ENCODE data around the gene KHDC1. TPM values are rescaled to one million over a fixed set of nuclear protein-coding genes. Genes with fewer than 3 reads are reported as not detected.

Gene KHDC1
- total and polyA plus RNA-seq, 2 donors (not counting 1 experiment from before 2014, with no cell fraction given): 5.3 to 5.6 TPM

DNA sequence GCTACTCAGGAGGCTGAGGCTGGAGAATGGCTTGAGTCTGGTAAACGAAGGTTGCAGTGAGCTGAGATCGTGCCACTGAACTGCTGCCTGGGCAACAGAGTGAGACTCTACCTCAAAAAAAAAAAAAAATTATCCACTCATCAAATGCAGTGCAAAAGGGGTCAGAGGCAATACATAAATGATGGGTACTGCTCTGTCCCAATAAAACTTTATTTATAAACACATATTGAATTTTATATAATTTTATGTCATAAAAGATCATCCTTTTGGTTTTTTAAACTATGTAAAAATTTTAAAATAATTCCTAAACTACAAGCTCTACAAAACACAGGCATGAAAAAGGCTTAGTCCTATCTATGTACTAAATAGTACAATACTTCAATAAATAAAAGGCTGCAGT is 10.3 kb downstream of the KHDC1 start:
- Histone ChIP-seq H2AFZ (ENCODE audit: low read length) (no peak overlapping the region), H3K9me3 (ENCODE audit: control insufficient read depth, insufficient read depth, low read depth, low read length) (no peaks in the 10 kb centered on the region), H4K20me1 (ENCODE audit: control insufficient read depth, extremely low read depth, insufficient read depth, low read length) (no peaks in the 10 kb centered on the region), H3K4me2 (ENCODE audit: extremely low read depth, insufficient read depth, low read length) (no peak overlapping the region), H3K27me3 (ENCODE audit: control insufficient read depth, insufficient read depth, low read length) (no peaks in the 10 kb centered on the region), H3K4me3 (replicated peaks in 1 of 4; ENCODE audit: control extremely low read depth in 1 of 4, insufficient read depth in 1 of 4, low read depth in 3 of 4, low read length in 4 of 4) (no peak overlapping the region), H3K79me2 (ENCODE audit: control insufficient read depth, insufficient read depth, low read length) (no peaks in the 10 kb centered on the region), H3K4me1 (ENCODE audit: control insufficient read depth, extremely low read depth, insufficient read depth, low read length) (no peaks in the 10 kb centered on the region), H3K27ac (ENCODE audit: insufficient read depth, low read length) (no peak overlapping the region), H3K9ac (ENCODE audit: insufficient read depth, low read length) (no peak overlapping the region), H3K36me3 (ENCODE audit: control insufficient read depth, insufficient read depth, low read length) (no peaks in the 10 kb centered on the region)
- TF ChIP-seq, protein P1, sequence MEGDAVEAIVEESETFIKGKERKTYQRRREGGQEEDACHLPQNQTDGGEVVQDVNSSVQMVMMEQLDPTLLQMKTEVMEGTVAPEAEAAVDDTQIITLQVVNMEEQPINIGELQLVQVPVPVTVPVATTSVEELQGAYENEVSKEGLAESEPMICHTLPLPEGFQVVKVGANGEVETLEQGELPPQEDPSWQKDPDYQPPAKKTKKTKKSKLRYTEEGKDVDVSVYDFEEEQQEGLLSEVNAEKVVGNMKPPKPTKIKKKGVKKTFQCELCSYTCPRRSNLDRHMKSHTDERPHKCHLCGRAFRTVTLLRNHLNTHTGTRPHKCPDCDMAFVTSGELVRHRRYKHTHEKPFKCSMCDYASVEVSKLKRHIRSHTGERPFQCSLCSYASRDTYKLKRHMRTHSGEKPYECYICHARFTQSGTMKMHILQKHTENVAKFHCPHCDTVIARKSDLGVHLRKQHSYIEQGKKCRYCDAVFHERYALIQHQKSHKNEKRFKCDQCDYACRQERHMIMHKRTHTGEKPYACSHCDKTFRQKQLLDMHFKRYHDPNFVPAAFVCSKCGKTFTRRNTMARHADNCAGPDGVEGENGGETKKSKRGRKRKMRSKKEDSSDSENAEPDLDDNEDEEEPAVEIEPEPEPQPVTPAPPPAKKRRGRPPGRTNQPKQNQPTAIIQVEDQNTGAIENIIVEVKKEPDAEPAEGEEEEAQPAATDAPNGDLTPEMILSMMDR (conservative IDR thresholded peaks at IDR 0.05 in 1 of 2, IDR thresholded peaks at IDR 0.05 in 1 of 2; ENCODE audit: low read depth in 1 of 2, low read length in 2 of 2): no peak
- TF ChIP-seq EZH2 (IDR thresholded peaks at IDR 0.05; ENCODE audit: low read length, missing control alignments): no peak
- DNase-seq (ENCODE audit: low read depth in 2 of 2): no peak

DNA sequence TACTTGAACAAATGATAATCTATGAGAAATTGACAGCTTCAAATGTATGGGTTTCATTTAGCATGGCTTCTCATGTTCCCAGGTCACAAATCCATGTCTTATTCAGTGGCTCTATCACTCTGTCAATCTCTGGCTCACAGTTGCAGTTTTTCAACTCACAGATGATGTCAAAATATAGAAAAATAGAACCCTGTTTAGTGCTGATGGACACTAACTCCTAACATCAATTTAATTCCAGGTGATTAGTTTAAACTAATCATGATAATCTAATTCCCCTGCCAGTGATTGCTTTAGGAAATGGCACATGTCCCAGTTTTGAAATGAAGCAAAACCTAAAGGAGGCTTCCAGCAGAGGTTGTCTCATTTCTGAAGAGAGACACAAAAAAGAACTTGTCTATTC is 13.0 kb downstream of the KHDC1 start:
- no peaks in the 10 kb centered on the region for H3K4me1 ChIP-seq (ENCODE audit: control insufficient read depth, extremely low read depth, insufficient read depth, low read length)
- H3K27ac ChIP-seq (ENCODE audit: insufficient read depth, low read length): no peak overlapping the region
- H3K4me2 ChIP-seq (ENCODE audit: extremely low read depth, insufficient read depth, low read length): no peak overlapping the region
- no peak for TF ChIP-seq EZH2 (IDR thresholded peaks at IDR 0.05; ENCODE audit: low read length, missing control alignments)
- TF ChIP-seq, protein P1 (conservative IDR thresholded peaks at IDR 0.05 in 1 of 2, IDR thresholded peaks at IDR 0.05 in 1 of 2; ENCODE audit: low read depth in 1 of 2, low read length in 2 of 2): no peak
- H4K20me1 ChIP-seq (ENCODE audit: control insufficient read depth, extremely low read depth, insufficient read depth, low read length): no peaks in the 10 kb centered on the region
- H3K9me3 ChIP-seq (ENCODE audit: control insufficient read depth, insufficient read depth, low read depth, low read length): no peaks in the 10 kb centered on the region
- no peak for DNase-seq (ENCODE audit: low read depth in 2 of 2)
- H3K9ac ChIP-seq (ENCODE audit: insufficient read depth, low read length): no peak overlapping the region
- no peaks in the 10 kb centered on the region for H3K79me2 ChIP-seq (ENCODE audit: control insufficient read depth, insufficient read depth, low read length)
- H3K4me3 ChIP-seq (replicated peaks in 1 of 4; ENCODE audit: control extremely low read depth in 1 of 4, insufficient read depth in 1 of 4, low read depth in 3 of 4, low read length in 4 of 4): no peak overlapping the region
- H3K36me3 ChIP-seq (ENCODE audit: control insufficient read depth, insufficient read depth, low read length): no peaks in the 10 kb centered on the region
- H2AFZ ChIP-seq (ENCODE audit: low read length): no peak overlapping the region
- H3K27me3 ChIP-seq (ENCODE audit: control insufficient read depth, insufficient read depth, low read length): no peaks in the 10 kb centered on the region

DNA sequence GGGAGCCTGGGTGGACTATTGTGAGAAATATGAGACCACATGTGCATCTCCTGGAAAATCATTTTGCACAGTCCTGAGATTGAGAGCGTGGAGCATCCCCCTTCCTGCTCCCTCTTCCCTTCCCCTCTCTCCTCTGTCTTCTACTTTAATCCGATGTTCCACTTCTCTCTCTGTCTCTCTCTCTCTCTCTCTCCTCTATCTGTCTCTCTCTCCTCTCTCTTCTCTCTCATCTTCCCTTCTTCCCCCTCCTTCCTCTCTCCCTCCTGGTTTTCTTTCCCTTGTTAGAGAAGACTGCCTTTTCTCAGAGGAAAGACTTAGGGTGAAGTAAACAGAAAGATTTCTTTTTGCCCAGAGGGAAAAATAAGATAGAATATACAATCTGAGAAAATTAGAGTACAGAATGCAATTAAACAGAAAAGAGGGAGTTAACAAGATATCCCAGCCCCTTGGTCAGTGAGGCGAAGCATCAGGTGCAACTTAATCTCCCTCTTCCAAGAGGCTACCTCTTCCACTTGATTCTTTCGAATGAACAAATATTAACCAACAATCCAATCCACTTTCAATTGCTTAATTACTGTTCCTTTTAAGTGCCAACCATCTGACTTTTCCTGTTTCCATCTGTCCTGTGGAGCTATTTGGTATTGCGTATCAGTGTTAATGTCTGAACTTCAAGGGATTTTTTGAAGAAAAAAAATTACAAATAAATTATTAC is 14.6 kb downstream of the KHDC1 start:
- Histone ChIP-seq H2AFZ (ENCODE audit: low read length) (no peak overlapping the region), H3K4me3 (replicated peaks in 1 of 4; ENCODE audit: control extremely low read depth in 1 of 4, insufficient read depth in 1 of 4, low read depth in 3 of 4, low read length in 4 of 4) (no peak overlapping the region), H3K4me2 (ENCODE audit: extremely low read depth, insufficient read depth, low read length) (no peak overlapping the region), H4K20me1 (ENCODE audit: control insufficient read depth, extremely low read depth, insufficient read depth, low read length) (no peaks in the 10 kb centered on the region), H3K9me3 (ENCODE audit: control insufficient read depth, insufficient read depth, low read depth, low read length) (no peaks in the 10 kb centered on the region), H3K4me1 (ENCODE audit: control insufficient read depth, extremely low read depth, insufficient read depth, low read length) (no peaks in the 10 kb centered on the region), H3K79me2 (ENCODE audit: control insufficient read depth, insufficient read depth, low read length) (no peaks in the 10 kb centered on the region), H3K9ac (ENCODE audit: insufficient read depth, low read length) (no peak overlapping the region), H3K27ac (ENCODE audit: insufficient read depth, low read length) (no peak overlapping the region), H3K27me3 (ENCODE audit: control insufficient read depth, insufficient read depth, low read length) (no peaks in the 10 kb centered on the region), H3K36me3 (ENCODE audit: control insufficient read depth, insufficient read depth, low read length) (no peaks in the 10 kb centered on the region)
- TF ChIP-seq, protein P1 (conservative IDR thresholded peaks at IDR 0.05 in 1 of 2, IDR thresholded peaks at IDR 0.05 in 1 of 2; ENCODE audit: low read depth in 1 of 2, low read length in 2 of 2): no peak
- TF ChIP-seq EZH2 (IDR thresholded peaks at IDR 0.05; ENCODE audit: low read length, missing control alignments): no peak
- no peak for DNase-seq (ENCODE audit: low read depth in 2 of 2)

Measured in fibroblast of lung (primary cell).